ENCODE results near the gene FBXW11.
"Not testable (repeated sequence)": the region's sequence is repeated elsewhere in the genome, so short reads cannot be mapped to it uniquely, and the experiment has no call there.

Gene FBXW11

GRCh38 chr5:171984748-171985419 lies 21.6 kb downstream of the FBXW11 start:
- peak; percentile 92 for DNase-seq (ENCODE audit: low read depth)

DNA sequence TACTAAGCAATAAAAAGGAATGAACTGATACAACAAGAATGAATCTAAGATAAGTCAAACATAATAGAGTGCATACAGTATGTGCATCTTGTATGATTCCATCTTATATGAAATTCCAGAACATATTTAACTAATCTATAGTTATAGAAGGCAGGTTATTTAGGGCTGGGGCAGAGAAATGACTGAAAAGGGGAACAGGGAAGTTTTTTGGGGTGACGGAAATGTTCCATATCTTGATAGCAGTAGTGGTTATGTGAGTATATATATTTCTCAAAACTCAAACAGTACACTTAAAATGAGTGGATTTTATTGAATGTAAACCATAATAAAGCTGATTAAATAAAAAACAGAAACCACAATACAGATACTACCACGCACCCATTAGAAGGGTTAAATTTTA lies 24.6 kb downstream of the FBXW11 start:
- DNase-seq (ENCODE audit: low read depth): no peak

DNA sequence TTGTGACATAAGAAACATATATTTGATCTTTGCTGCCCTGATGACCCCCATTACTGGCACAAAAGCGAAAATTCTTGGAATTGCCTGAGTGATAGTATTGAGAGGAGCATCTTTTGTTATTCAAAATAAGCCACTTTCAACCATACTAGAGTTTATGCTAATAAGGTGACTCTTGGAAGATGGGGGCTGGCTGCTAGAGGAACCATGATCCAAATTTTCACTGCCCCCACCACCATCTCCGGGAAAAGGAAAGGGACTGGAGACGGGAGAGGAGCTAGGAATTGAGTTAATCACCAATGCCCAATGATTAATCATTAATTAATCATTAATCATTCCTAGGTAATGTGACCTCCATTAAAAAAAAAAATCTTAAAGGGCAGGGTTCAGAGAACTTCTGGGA lies 25.6 kb downstream of the FBXW11 start:
- no peak for DNase-seq (ENCODE audit: low read depth)

DNA sequence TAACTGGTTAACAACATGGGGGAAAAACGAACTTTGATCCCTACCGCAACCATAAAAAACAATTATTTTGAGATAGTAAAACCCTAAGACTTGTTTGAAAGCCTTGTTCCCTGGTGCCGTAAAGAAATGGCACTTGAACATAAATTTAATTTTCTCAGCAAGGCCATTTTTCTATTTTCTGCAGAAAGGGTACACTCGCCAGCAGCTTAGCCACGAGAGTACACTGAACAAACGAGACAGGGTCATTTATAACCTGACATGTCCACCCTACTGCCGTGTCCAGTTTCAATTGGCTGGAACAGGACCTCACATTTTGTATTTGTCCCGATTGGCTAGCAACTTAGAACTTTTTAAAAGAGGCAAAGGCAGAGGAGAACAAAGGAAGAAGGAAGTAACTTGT lies 26.8 kb downstream of the FBXW11 start:
- no peak for DNase-seq (ENCODE audit: low read depth)

- DNase-seq (ENCODE audit: low read depth): no peak
Measured at GRCh38 chr5:171978519-171978918, 27.9 kb downstream of the FBXW11 start.

DNA sequence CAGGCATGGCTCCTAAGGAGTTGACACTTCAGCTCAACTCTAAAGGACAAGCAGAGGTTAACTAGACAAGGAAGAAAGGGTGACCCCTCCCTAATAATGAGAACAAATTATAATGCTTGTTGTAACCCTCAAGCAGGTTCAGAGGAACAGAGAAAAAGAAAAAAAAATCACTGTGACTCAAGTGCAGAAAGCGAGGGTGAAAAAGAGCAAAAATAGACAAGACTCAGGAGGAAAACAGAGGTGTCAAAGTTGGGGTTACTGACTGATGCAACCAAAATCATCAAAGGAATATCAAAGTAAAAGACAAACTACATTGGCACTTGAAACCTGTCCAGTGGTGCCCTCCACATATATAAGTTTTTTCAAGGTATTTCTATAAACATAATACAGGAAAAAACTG lies 28.4 kb downstream of the FBXW11 start:
- no peak for DNase-seq (ENCODE audit: low read depth)

- not testable (repeated sequence) for DNase-seq (ENCODE audit: low read depth)
Measured at GRCh38 chr5:171977244-171977950, 29.0 kb downstream of the FBXW11 start.

DNA sequence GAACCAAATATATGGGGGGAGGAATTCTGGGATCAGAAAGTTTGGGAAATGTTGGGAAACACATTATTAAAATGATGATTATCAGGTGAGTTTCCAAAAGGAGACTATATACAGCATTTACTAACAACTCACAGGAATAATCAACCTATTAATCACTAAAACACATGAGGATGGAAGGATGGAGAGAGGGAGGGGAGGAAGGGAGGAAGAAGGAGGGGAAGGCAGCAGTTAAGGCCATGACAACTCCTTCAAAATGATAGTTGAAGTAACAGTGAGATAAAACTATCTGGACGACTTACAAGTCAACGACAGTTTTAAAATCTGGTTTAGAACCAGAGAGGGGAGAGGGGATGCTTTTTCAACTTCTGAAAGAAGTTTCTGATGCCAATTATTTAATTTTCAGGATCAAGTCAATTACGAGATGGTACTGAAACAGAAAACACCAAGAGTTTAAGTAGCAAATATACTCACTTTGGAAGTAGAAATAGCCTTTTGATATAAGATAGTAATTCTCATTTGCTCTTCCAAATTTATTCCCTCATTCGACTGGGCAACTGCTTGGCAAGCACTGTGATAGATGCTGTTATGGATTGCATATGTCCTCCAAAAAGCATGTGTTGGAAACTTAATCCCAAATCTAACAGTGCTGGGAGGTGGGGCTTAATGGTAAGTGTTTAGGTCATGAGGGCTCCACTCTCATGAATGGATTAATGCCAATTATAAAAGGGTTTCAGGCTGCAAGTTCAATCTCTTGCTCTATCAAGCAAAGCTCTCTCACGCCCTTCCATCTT lies 30.4 kb downstream of the FBXW11 start:
- no peak for DNase-seq (ENCODE audit: low read depth)

DNA sequence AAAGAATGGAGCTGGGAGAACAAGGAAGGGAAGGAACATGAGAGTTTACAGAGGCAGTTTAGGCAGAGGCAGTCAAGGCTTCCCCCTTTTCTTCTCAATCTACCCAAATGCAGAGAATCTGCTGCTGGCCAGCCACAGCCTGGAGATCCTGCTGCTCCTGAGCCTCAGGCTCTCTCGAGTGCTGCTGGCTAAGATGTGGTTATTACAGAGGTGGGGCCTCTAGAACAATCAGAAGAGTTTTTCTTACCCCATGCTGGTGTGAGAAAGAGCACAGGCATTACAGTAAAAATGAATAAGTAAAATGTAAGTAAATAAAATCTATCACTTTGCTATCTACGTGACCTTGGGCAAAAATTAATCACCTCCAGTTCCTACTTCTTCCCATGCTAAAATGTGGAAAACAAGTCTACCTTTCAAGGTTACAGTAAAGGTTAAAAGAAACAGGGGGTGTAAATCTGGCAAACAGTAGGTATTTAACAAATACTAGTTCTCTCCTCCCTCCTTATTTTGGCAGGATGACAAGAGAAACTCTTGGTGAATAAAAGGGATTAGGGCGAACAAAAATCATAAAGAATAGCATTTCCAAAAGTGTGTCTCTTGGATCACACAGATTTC lies 31.1 kb downstream of the FBXW11 start:
- DNase-seq (ENCODE audit: low read depth): no peak

DNA sequence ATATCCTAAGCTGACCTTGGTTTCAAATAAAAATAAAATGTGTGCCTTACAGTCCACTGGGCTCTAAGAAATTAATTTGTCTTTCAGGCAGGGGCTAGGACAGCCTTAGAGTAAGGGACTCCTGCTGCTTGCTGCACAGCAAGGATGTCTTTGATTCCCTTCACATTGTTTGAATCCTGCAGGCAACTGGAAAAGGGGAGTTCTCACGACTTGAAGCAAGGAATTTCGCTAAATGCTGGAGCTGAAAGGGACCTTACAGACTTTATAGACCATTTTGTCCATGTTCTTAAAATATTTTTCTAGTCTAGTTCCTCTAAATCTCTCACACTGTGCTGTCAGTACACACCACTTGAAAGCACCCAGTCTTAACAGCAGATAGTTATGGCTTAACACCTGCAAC lies 35.6 kb downstream of the FBXW11 start:
- DNase-seq (ENCODE audit: low read depth): no peak

- DNase-seq (ENCODE audit: low read depth): no peak
Measured at GRCh38 chr5:171969288-171969880, 37.1 kb downstream of the FBXW11 start.

DNA sequence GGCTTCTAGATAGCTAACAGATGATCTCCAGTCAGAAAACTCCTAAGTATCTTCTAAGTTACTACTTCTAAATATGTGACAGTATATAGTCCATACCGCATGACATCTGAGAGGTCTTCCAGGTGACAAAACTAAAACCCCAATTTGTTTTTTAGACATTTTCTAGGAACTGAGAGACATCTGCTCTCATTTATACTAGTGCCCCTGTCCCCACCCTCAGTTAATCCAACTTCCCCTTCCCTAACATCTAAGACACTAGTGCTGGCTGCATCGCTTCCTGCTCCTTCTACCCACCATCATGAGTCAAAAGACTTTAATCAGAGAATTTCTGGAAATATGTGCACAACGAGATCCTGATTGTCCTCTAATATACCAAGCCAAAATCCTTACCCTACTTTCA lies 37.9 kb downstream of the FBXW11 start:
- DNase-seq (ENCODE audit: low read depth): no peak

DNA sequence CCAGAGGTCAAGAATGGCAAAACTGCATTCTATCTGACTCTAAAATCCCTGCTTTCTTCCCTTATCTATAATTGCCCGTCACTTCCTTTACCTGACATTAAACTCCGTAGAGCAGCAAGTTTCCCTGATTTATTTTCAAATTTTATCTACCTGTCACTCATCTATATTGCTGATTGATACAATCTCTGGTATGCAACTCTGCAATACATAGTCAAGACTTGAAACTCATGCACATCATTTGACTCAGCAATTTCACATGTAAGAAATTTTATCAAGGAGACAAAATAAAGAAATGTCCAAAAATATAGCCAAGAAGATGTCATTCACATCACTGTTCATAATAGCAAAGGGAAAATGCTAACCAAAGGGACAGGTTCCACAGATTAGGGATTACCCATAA lies 39.5 kb downstream of the FBXW11 start:
- no peak for DNase-seq (ENCODE audit: low read depth)

- DNase-seq (ENCODE audit: low read depth): no peak
Measured at GRCh38 chr5:171966270-171966669, 40.2 kb downstream of the FBXW11 start.

DNA sequence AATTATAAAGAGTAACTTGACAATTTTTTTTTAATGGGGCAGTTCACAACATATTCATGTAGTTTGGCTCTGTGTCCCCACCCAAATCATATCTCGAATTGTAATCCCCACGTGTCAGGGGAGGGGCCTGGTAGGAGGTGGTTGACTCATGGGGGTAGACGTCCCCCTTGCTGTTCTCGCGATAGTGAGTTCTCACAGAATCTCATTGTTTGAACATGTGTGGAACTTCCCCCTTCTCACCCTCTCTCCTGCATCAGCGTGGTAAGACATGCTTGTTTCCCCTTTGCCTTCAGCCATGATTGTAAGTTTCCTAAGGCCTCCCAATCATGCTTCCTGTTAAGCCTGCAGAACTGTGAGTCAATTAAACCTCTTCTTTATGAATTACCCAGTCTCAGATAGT lies 40.7 kb downstream of the FBXW11 start:
- DNase-seq (ENCODE audit: low read depth): no peak

DNA sequence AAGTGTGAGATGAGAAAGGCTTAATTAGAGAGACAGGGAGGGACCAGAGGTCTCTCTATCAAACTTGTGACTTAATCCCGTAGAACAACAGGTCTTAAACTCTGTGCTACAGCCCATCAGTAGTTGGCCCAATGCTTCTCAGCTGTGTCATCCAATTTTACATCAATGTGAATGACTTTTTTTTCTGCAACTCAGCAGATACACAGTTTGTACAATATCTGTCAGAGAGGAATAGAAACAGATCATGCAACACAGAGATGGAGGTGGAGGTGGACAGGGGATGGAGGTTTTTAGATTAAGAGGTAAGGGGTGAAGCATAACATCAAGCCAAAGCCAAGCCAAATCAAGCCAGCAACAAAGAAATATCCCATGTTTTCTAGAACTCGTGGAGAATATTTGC lies 43.0 kb downstream of the FBXW11 start:
- no peak for DNase-seq (ENCODE audit: low read depth)

- DNase-seq (ENCODE audit: low read depth): no peak
Measured at GRCh38 chr5:171961117-171961516, 45.3 kb downstream of the FBXW11 start.

- no peak for DNase-seq (ENCODE audit: low read depth)
Measured at GRCh38 chr5:171957591-171958251, 48.7 kb downstream of the FBXW11 start.

- no peak for DNase-seq (ENCODE audit: low read depth)
Measured at GRCh38 chr5:171956887-171957495, 49.4 kb downstream of the FBXW11 start.

- no peak for DNase-seq (ENCODE audit: low read depth)
Measured at GRCh38 chr5:171956314-171956713, 50.1 kb downstream of the FBXW11 start.

GRCh38 chr5:171955761-171956160 lies 50.7 kb downstream of the FBXW11 start:
- no peak for DNase-seq (ENCODE audit: low read depth)

All from non-pigmented ciliary epithelial cell (primary cell).